NT2/D1 (cell line): ENCODE results near the gene USP16.

Source experiments
- DNase-seq: peaks from one replicate; pipeline ENCODE4 v3.0.0-alpha.2; 2011; ENCODE audit warnings: low read depth, low spot score
- H3K27me3 ChIP-seq: 2 replicates; pipeline ENCODE4 v1.6.0; 2011; ENCODE audit warnings: mild to moderate bottlenecking; ENCODE audit not compliant: insufficient read length, insufficient read depth
- H3K36me3 ChIP-seq: 2 replicates; pipeline ENCODE4 v1.6.1; 2011; ENCODE audit warnings: mild to moderate bottlenecking, low read length, mixed read lengths; ENCODE audit not compliant: insufficient read depth, insufficient read length
- H3K4me1 ChIP-seq: 2 replicates; pipeline ENCODE4 v1.5.1; 2011; ENCODE audit not compliant: insufficient read depth, insufficient read length
- H3K4me3 ChIP-seq: 2 replicates; pipeline ENCODE4 v1.5.1; 2011; ENCODE audit warnings: low read depth; ENCODE audit not compliant: insufficient read length
- H3K9ac ChIP-seq: 2 replicates; pipeline ENCODE4 v1.6.0; 2011; ENCODE audit warnings: low read depth; ENCODE audit not compliant: insufficient read length
- H3K9me3 ChIP-seq: 2 replicates; pipeline ENCODE4 v1.5.1; 2011; ENCODE audit warnings: mild to moderate bottlenecking, low read length; ENCODE audit not compliant: insufficient read depth
- SUZ12 ChIP-seq: IDR thresholded peaks from 2 replicates; pipeline ENCODE4 v1.6.1; 2011; ENCODE audit not compliant: insufficient read length, insufficient read depth; ENCODE audit errors: extremely low read depth
- YY1 ChIP-seq: IDR thresholded peaks from 2 replicates; pipeline ENCODE4 v1.6.1; 2011; ENCODE audit not compliant: insufficient read length, insufficient read depth
- ZNF274 ChIP-seq: IDR thresholded peaks from 2 replicates; pipeline ENCODE4 v1.6.1; 2011; ENCODE audit warnings: mild to moderate bottlenecking, low read depth, low read length

USP16 gene

DNA sequence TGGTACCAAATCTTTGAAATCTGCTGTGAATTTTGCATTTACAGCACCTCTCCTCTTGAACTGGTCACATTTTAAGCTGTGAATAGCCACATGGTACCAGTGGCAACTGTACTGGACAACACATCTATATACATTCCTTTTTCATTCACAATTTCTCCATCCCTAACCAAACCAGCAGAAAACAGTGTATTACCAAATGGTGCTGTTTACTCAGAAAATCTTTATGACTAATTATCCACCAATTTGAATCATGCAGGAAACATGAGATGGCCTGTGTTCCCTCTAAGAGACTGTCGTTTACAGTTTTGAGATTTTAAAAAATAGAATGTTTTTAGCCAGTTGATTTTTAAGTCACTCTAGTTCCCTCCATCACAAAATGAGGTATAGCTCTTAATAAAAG lies 66.6 kb downstream of the USP16 start:
- no peaks in the 10 kb centered on the region for H3K9me3 ChIP-seq
- no peak for DNase-seq
- TF ChIP-seq ZNF274 (no peak), YY1 (no peak), SUZ12 (no peak)
- H3K27me3 ChIP-seq, result no peaks in the 10 kb centered on the region
- peaks cover 2% of the 10 kb centered on the region for H3K4me1 ChIP-seq
- H3K36me3 ChIP-seq, result no peaks in the 10 kb centered on the region
- H3K4me3 ChIP-seq, result no peak overlapping the region
- H3K9ac ChIP-seq, result no peak overlapping the region

DNA sequence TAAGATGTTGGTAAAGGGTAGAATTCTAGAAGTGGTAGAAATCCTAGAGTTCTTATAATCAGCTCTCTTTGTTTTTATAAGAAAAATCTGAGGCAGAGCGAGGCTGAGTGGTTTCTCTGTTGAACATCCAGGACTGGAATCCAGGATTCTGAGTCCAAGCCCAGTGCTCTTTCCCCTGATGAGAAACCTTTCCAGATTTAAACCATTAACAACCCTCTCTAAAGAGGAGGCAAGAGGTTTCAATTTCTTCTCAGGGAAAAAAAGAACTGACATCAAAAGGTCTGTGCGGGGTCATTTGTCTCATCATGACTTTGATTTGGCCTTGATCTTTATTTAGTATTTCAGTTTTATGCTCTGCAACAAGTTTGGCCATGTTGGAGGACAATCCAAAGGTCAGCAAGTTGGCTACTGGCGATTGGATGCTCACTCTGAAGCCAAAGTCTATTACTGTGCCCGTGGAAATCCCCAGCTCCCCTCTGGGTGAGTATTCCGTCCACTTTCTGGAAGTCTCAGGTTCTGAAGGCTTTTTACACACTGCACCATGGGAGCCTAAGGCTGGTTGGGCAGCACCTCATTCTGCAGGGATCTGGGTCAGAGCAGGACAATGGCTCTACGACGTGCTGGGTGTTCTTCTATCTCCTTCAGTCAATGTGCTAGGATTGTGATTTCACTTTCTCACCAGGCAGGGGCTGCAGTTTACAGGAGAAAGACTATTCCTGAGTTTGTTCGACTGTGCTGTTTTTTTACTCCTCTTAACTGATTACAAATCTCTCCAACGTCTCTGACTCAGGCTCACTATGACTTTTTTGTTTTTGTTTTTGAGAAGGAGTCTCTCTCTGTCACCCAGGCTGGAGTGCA lies 67.9 kb downstream of the USP16 start:
- DNase-seq, result no peak
- no peak overlapping the region for H3K4me3 ChIP-seq
- no peaks in the 10 kb centered on the region for H3K27me3 ChIP-seq
- TF ChIP-seq SUZ12 (no peak), YY1 (no peak), ZNF274 (no peak)
- H3K36me3 ChIP-seq, result no peaks in the 10 kb centered on the region
- H3K4me1 ChIP-seq, result peaks cover 2% of the 10 kb centered on the region
- no peaks in the 10 kb centered on the region for H3K9me3 ChIP-seq
- no peak overlapping the region for H3K9ac ChIP-seq

DNA sequence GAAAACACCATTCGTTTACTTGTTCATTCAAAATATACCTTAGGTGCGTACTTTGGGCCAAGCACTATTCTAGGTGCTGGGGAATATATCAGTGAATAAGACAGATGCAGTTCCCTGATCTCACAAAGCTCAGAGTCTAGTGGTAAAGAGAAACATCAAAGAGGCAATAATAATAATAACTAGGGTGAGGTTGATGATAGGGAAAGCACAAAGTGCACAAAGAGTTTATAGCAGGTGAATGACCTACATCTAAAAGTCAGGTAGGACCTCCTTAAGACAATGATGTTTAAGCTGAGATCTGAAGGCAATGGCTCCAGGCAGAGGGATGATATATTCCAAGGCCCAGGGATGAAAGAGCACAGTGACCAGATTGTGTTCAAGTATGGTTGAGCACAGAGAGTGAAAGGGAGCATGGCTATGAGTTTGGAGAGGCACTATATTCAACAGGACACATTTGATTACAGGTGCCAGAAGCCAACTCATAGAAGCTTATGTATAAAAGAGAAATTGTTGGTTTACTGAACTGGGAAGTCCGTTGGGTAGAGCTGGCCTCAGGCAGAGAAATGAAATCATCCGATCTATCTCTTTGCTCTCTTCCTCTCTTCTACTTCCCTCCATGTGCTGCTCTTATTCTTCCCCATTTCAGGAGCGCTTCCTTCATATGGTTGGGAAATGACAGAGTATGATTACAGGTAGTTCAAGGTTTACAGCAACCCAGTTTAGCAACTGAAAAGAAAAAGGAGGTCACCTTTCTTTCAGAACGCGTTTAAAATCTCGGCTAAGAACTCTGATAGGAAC lies 71.9 kb downstream of the USP16 start:
- H3K27me3 ChIP-seq, result no peaks in the 10 kb centered on the region
- TF ChIP-seq SUZ12 (no peak), YY1 (no peak), ZNF274 (no peak)
- DNase-seq, result no peak
- H3K9ac ChIP-seq, result no peak overlapping the region
- no peak overlapping the region for H3K4me3 ChIP-seq
- no peaks in the 10 kb centered on the region for H3K36me3 ChIP-seq
- H3K4me1 ChIP-seq, result peaks cover 2% of the 10 kb centered on the region
- H3K9me3 ChIP-seq, result no peaks in the 10 kb centered on the region

DNA sequence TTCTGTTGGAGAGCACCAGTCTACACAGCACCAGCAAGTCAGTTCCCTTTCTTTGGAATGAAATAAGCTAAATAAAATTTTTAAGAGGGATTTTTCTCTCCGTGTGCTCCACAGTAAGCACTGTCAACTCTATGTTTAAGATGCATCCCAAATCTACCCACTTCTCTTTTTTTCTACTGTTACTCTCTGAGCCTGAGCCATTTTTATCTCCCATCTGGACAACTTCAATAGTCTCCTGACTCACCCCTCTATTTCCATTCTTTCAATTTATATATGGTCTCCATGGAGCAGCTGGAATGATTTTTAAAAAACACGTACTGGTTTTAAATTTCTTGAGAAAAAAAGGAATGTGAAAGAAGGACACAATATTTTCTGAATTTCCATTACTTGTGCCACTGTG lies 73.7 kb downstream of the USP16 start:
- no peak for DNase-seq
- TF ChIP-seq ZNF274, result no peak
- TF ChIP-seq SUZ12, result no peak
- no peak for TF ChIP-seq YY1
- no peaks in the 10 kb centered on the region for H3K36me3 ChIP-seq
- H3K4me3 ChIP-seq, result no peak overlapping the region
- H3K4me1 ChIP-seq, result no peaks in the 10 kb centered on the region
- no peak overlapping the region for H3K9ac ChIP-seq
- no peaks in the 10 kb centered on the region for H3K9me3 ChIP-seq
- H3K27me3 ChIP-seq, result no peaks in the 10 kb centered on the region

- Histone ChIP-seq H3K9ac (no peak overlapping the region), H3K9me3 (no peaks in the 10 kb centered on the region; the same call in 1 of the 2 replicates), H3K36me3 (no peaks in the 10 kb centered on the region), H3K4me1 (no peaks in the 10 kb centered on the region), H3K4me3 (no peak overlapping the region), H3K27me3 (no peaks in the 10 kb centered on the region)
- TF ChIP-seq SUZ12, result no peak
- TF ChIP-seq YY1, result no peak
- TF ChIP-seq ZNF274, result no peak
- DNase-seq, result no peak
Observed at GRCh38 chr21:29102791-29103257, 78.4 kb downstream of the USP16 start.
